H1 (cell line): ENCODE measurements around the gene SPTBN1. TPM values are rescaled to one million over a fixed set of nuclear protein-coding genes. Genes with fewer than 3 reads are reported as not detected.

Experiments
- CTCF ChIA-PET: fragments of 300-600 bp; sonication (Branson Sonifier 250); formaldehyde crosslinking; loops from one replicate; lab custom pipeline; 2021; ENCODE audit not compliant: partially characterized antibody; lab: Charles Lee
- POLR2A ChIA-PET: fragments of 300-600 bp; sonication (Branson Sonifier 250); formaldehyde crosslinking; loops from one replicate; lab custom pipeline; 2021; ENCODE audit warnings: inconsistent platforms; ENCODE audit not compliant: partially characterized antibody; lab: Charles Lee
- DNase-seq, 2 experiments: peaks; one replicate each; pipeline versions ENCODE4 v3.0.0 to v3.0.0-alpha.2; 2010 to 2022; ENCODE audit warnings: low spot score in 2 of 2, low read depth in 1 of 2, mixed read lengths in 1 of 2
- FAIRE-seq: peaks from 2 replicates; lab custom pipeline; 2011; peaks lifted over from hg19 to GRCh38; lab: Jason Lieb, UNC
- H2AFZ ChIP-seq: 2 replicates; pipeline ENCODE4 v1.8.1; 2012; ENCODE audit warnings: low read length, inconsistent platforms
- H2AK5ac ChIP-seq: 2 replicates; pipeline ENCODE4 v1.6.1; 2013; ENCODE audit warnings: low read depth, low read length
- H2BK120ac ChIP-seq: replicated peaks from 2 replicates; pipeline ENCODE3; 2013; ENCODE audit warnings: low read depth, low read length, inconsistent platforms
- H2BK12ac ChIP-seq: 2 replicates; pipeline ENCODE4 v1.6.1; 2013; ENCODE audit warnings: low read depth, low read length
- H2BK15ac ChIP-seq: 2 replicates; pipeline ENCODE4 v1.6.1; 2013; ENCODE audit warnings: low read length
- H2BK20ac ChIP-seq: 2 replicates; pipeline ENCODE4 v1.6.1; 2013; ENCODE audit warnings: low read length
- H2BK5ac ChIP-seq: 2 replicates; pipeline ENCODE4 v1.6.1; 2013; ENCODE audit warnings: low read depth, low read length
- H3K14ac ChIP-seq: 2 replicates; pipeline ENCODE4 v1.6.1; 2013; ENCODE audit warnings: inconsistent platforms; ENCODE audit not compliant: insufficient read length
- H3K18ac ChIP-seq: 2 replicates; pipeline ENCODE4 v1.6.1; 2013; ENCODE audit warnings: low read length; ENCODE audit errors: extremely low read depth
- H3K23ac ChIP-seq: 2 replicates; pipeline ENCODE4 v1.6.1; 2013; ENCODE audit warnings: inconsistent platforms; ENCODE audit not compliant: insufficient read length
- H3K23me2 ChIP-seq: 2 replicates; pipeline ENCODE4 v1.6.1; 2013; ENCODE audit warnings: low read depth, low read length
- H3K27ac ChIP-seq: 2 replicates; pipeline ENCODE4 v1.6.1; 2011; ENCODE audit warnings: low read depth, low read length, inconsistent platforms
- H3K27me3 ChIP-seq, 4 experiments: replicated peaks in 1 of 4; 1 replicate in 1 of 4; 2 replicates in 3 of 4; pipeline versions ENCODE4 v1.6.1 to v1.8.1; 2011 to 2013; ENCODE audit warnings: low read length in 3 of 4, mild to moderate bottlenecking in 3 of 4, inconsistent platforms in 2 of 4, mixed read lengths in 2 of 4, moderate library complexity in 1 of 4; ENCODE audit not compliant: control insufficient read depth in 3 of 4, insufficient read depth in 3 of 4; ENCODE audit errors: extremely low read depth in 1 of 4
- H3K36me3 ChIP-seq, 4 experiments: 2 replicates each; pipeline versions ENCODE4 v1.6.1 to v1.8.1; 2011 to 2013; ENCODE audit warnings: mild to moderate bottlenecking in 4 of 4, low read length in 3 of 4, moderate library complexity in 2 of 4, control low read depth in 1 of 4, inconsistent platforms in 1 of 4; ENCODE audit not compliant: insufficient read depth in 4 of 4, control insufficient read depth in 2 of 4
- H3K4ac ChIP-seq: replicated peaks from 2 replicates; pipeline ENCODE3; 2013; ENCODE audit warnings: low read length, low read depth, mixed read lengths, inconsistent platforms; ENCODE audit not compliant: insufficient read length
- H3K4me1 ChIP-seq, 4 experiments: replicated peaks in 1 of 4; 1 replicate in 1 of 4; 2 replicates in 3 of 4; pipeline versions ENCODE4 v1.6.1 to v1.8.1; 2011 to 2013; ENCODE audit warnings: low read length in 3 of 4, inconsistent platforms in 2 of 4, mixed read lengths in 1 of 4; ENCODE audit not compliant: insufficient read depth in 4 of 4, control insufficient read depth in 3 of 4
- H3K4me2 ChIP-seq, 2 experiments: 2 replicates each; pipeline versions ENCODE4 v1.6.1 to v1.8.1; 2011 to 2013; ENCODE audit warnings: low read depth in 2 of 2, low read length in 2 of 2, control low read depth in 1 of 2, inconsistent platforms in 1 of 2, mild to moderate bottlenecking in 1 of 2; ENCODE audit not compliant: insufficient read depth in 1 of 2
- H3K4me3 ChIP-seq, 4 experiments: fragments of 200-600, 300-600 bp in 1 of 4; sonication (generic), shearing (Covaris generic), sonication (Bioruptor Twin) in 1 of 4; 2 replicates each; pipeline versions ENCODE4 v1.5.1 to v1.8.1; 2011 to 2016; ENCODE audit warnings: low read length in 4 of 4, low read depth in 3 of 4, control low read depth in 2 of 4, inconsistent platforms in 2 of 4, mild to moderate bottlenecking in 2 of 4, mixed read lengths in 1 of 4, moderate library complexity in 1 of 4; ENCODE audit not compliant: insufficient read depth in 2 of 4; ENCODE audit errors: extremely low read depth in 1 of 4
- H3K56ac ChIP-seq: replicated peaks from 2 replicates; pipeline ENCODE3; 2013; ENCODE audit warnings: low read depth, mild to moderate bottlenecking, mixed read lengths, low read length, inconsistent platforms; ENCODE audit not compliant: insufficient read length
- H3K79me1 ChIP-seq: 2 replicates; pipeline ENCODE4 v1.6.1; 2013; ENCODE audit warnings: low read depth, low read length, control low read depth
- H3K79me2 ChIP-seq, 2 experiments: 2 replicates each; pipeline versions ENCODE4 v1.6.1 to v1.8.1; 2012 to 2013; ENCODE audit warnings: low read length in 2 of 2, mild to moderate bottlenecking in 2 of 2, inconsistent platforms in 1 of 2; ENCODE audit not compliant: insufficient read depth in 2 of 2, control insufficient read depth in 1 of 2
- H3K9ac ChIP-seq, 4 experiments: replicated peaks in 1 of 4; 1 replicate in 1 of 4; 2 replicates in 3 of 4; pipeline versions ENCODE4 v1.6.1 to v1.8.1; 2011 to 2013; ENCODE audit warnings: low read depth in 3 of 4, low read length in 3 of 4, control low read depth in 2 of 4, mild to moderate bottlenecking in 2 of 4, moderate library complexity in 2 of 4, inconsistent platforms in 1 of 4; ENCODE audit errors: extremely low read depth in 1 of 4
- H3K9me3 ChIP-seq, 2 experiments: 2 replicates each; pipeline versions ENCODE4 v1.6.1 to v1.8.1; 2012 to 2013; ENCODE audit warnings: mild to moderate bottlenecking in 2 of 2, moderate library complexity in 2 of 2, control low read depth in 1 of 2, inconsistent platforms in 1 of 2, low read depth in 1 of 2, low read length in 1 of 2, mixed read lengths in 1 of 2; ENCODE audit not compliant: insufficient read depth in 2 of 2
- H4K20me1 ChIP-seq, 2 experiments: replicated peaks in 1 of 2; 2 replicates each; pipeline versions ENCODE3 to v1.8.1; 2011 to 2013; ENCODE audit warnings: inconsistent platforms in 2 of 2, low read length in 2 of 2, mild to moderate bottlenecking in 1 of 2; ENCODE audit not compliant: insufficient read depth in 2 of 2, control insufficient read depth in 1 of 2
- H4K5ac ChIP-seq: 2 replicates; pipeline ENCODE4 v1.6.1; 2013; ENCODE audit warnings: low read length, low read depth, mixed read lengths, inconsistent platforms; ENCODE audit not compliant: insufficient read length
- H4K8ac ChIP-seq: 2 replicates; pipeline ENCODE4 v1.8.0; 2013; ENCODE audit warnings: mild to moderate bottlenecking, moderate library complexity, low read length, inconsistent platforms; ENCODE audit not compliant: insufficient read depth; ENCODE audit errors: extremely low read depth
- H4K91ac ChIP-seq: replicated peaks from 2 replicates; pipeline ENCODE3; 2013; ENCODE audit warnings: low read length, mixed read lengths, inconsistent platforms; ENCODE audit not compliant: insufficient read length
- BRCA1 ChIP-seq: IDR thresholded peaks from 2 replicates; pipeline ENCODE4 v1.6.1; 2012; ENCODE audit warnings: low read depth, low read length, improper control_type of control experiment
- CREB1 ChIP-seq: IDR thresholded peaks from 2 replicates; pipeline ENCODE4 v1.6.1; 2012; ENCODE audit warnings: inconsistent platforms
- CTCF ChIP-seq, 3 experiments: IDR thresholded peaks; 1 replicate in 2 of 3; 2 replicates in 1 of 3; pipeline versions ENCODE4 v1.5.1 to v1.6.1; 2011; ENCODE audit warnings: low read length in 3 of 3, mild to moderate bottlenecking in 3 of 3, inconsistent platforms in 2 of 3, low read depth in 1 of 3, moderate library complexity in 1 of 3; ENCODE audit not compliant: insufficient read depth in 1 of 3; ENCODE audit errors: control extremely low read depth in 1 of 3
- JUN ChIP-seq: IDR thresholded peaks from 2 replicates; pipeline ENCODE4 v1.6.1; 2011; ENCODE audit warnings: low read depth, mild to moderate bottlenecking, improper control_type of control experiment, low read length
- KDM1A ChIP-seq: fragments of 200-600, 300-600 bp; sonication (generic); IDR thresholded peaks from 2 replicates; pipeline ENCODE4 v1.7.1; 2016; ENCODE audit warnings: mild to moderate bottlenecking, low read length, borderline replicate concordance
- SIX5 ChIP-seq: IDR thresholded peaks from 2 replicates; pipeline ENCODE4 v1.6.1; 2011; ENCODE audit warnings: mild to moderate bottlenecking, low read depth, low read length
- SP4 ChIP-seq: IDR thresholded peaks from 2 replicates; pipeline ENCODE4 v1.6.1; 2012; ENCODE audit warnings: low read length, inconsistent platforms
- WGBS, 2 experiments: shearing (Covaris generic) in 1 of 2; methylation state at CpG; one replicate each; pipeline versions ENCODE4 v1.1.6 to v1.1.7; 2013 to 2015; ENCODE audit warnings: low lambda C conversion rate in 2 of 2, mixed read lengths in 2 of 2, inconsistent platforms in 1 of 2, low coverage in 1 of 2, missing lambda C conversion rate in 1 of 2; ENCODE audit not compliant: insufficient replicate concordance in 2 of 2, insufficient coverage in 1 of 2, insufficient read length in 1 of 2; ENCODE audit errors: extremely low coverage in 1 of 2, missing lambda C conversion rate in 1 of 2; 5-methylcytosine and 5-hydroxymethylcytosine counted together
- polyA plus RNA-seq, 7 experiments: library from polyadenylated mRNA; depleted of rRNA in 3 of 7; stranded (reverse) in 5 of 7; unstranded in 2 of 7; fragments of >200 nt in 5 of 7; fragments of 200-250 nt in 2 of 7; gene quantifications; 1 replicate in 5 of 7; 2 replicates in 1 of 7; 4 replicates in 1 of 7; pipeline versions ENCODE4 v1.2.1 to v1.2.3, GENCODE V29; 2011 to 2013; ENCODE audit warnings: missing spikeins in 2 of 7, mixed read lengths in 2 of 7
- total RNA-seq: library from RNA; stranded (reverse); fragmentation: NEBNext Ultra II Directional; extraction: Animal tissue kit (Norgen Biotek cat#: 25700); gene quantifications from 2 replicates; pipeline ENCODE4 v1.2.1, GENCODE V29; 2021
- TF ChIP-seq, protein P1 (sequence below): IDR thresholded peaks from 2 replicates; pipeline ENCODE4 v1.6.1; 2012; ENCODE audit warnings: inconsistent platforms

The SPTBN1 gene
- total and polyA plus RNA-seq, 2 of the 8 experiments (the other 6 are each of a cell fraction or from before 2014, with no cell fraction given) = 31.8 to 180 TPM

GRCh38 chr2:54572636-54573536 lies 116.8 kb downstream of the SPTBN1 start:
- Histone ChIP-seq H3K79me1 (peaks cover 21% of the 10 kb centered on the region; the same call in 1 of the 2 replicates), H3K27ac (no peak overlapping the region), H4K5ac (no peak overlapping the region), H2AK5ac (no peak overlapping the region), H3K4me2 (peak overlapping the region in 1 of 2 experiments; percentile 15; a peak in 1 of 4 replicates), H3K9me3 (no peaks in the 10 kb centered on the region), H2BK5ac (no peak overlapping the region), H4K8ac (no peak overlapping the region), H3K36me3 (peaks cover 0 to 3% (median 0%) of the 10 kb centered on the region in 4 experiments; a peak in 1 of 8 replicates)
- TF ChIP-seq CTCF (IDR thresholded peaks at IDR 0.05; ENCODE audit: control extremely low read depth in 1 of 3, insufficient read depth in 1 of 3, low read depth in 1 of 3, low read length in 3 of 3) (no peak), CREB1 (no peak), SP4 (no peak), SIX5 (no peak), BRCA1 (no peak), JUN (no peak), KDM1A (no peak)
- TF ChIP-seq, protein P1, sequence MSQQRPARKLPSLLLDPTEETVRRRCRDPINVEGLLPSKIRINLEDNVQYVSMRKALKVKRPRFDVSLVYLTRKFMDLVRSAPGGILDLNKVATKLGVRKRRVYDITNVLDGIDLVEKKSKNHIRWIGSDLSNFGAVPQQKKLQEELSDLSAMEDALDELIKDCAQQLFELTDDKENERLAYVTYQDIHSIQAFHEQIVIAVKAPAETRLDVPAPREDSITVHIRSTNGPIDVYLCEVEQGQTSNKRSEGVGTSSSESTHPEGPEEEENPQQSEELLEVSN = no peak
- TF ChIP-seq, all 59 proteins: peak for 0
- Histone ChIP-seq H3K4ac (no peak overlapping the region), H2AFZ (no peak overlapping the region), H3K27me3 (no peaks in the 10 kb centered on the region), H2BK15ac (no peak overlapping the region), H4K20me1 (peaks cover 28 to 40% of the 10 kb centered on the region in 2 experiments), H4K91ac (no peak overlapping the region), H3K4me1 (peaks cover 9 to 34% (median 25%) of the 10 kb centered on the region in 4 experiments), H3K23me2 (no peaks in the 10 kb centered on the region), H3K14ac (no peak overlapping the region), H2BK20ac (no peak overlapping the region), H3K79me2 (peaks cover 32 to 99% of the 10 kb centered on the region in 2 experiments), H2BK12ac (no peak overlapping the region), H3K23ac (no peak overlapping the region), H3K9ac (no peak overlapping the region), H3K18ac (no peak overlapping the region), H3K56ac (no peak overlapping the region), H2BK120ac (no peak overlapping the region), H3K4me3 (no peak overlapping the region)
- CTCF ChIA-PET = interaction anchor here (0.7 to 1.5 kb wide), 3 partner anchors 14 to 38 kb away, joined by 3 to 5 read pairs (median 3); no protein-coding TSS in a partner anchor
- POLR2A ChIA-PET = interaction anchor here (1.4 to 5.5 kb wide), 2 partner anchors 9 to 14 kb away, joined by 3 to 31 read pairs; no protein-coding TSS in a partner anchor
- DNase-seq (no peak), FAIRE-seq (no peak)
- WGBS, 2 experiments = 89% methylated on average over 9 of the region's 9 CpGs; no CpG with 5 or more reads in 1 of the 2 experiments
